ENCODE results near the gene OSCAR.
A peak's percentile ranks its signal among the peaks of the same experiment; 100 is the strongest.
"Not testable (repeated sequence)": the region's sequence is repeated elsewhere in the genome, so short reads cannot be mapped to it uniquely, and the experiment has no call there.

OSCAR gene

DNA sequence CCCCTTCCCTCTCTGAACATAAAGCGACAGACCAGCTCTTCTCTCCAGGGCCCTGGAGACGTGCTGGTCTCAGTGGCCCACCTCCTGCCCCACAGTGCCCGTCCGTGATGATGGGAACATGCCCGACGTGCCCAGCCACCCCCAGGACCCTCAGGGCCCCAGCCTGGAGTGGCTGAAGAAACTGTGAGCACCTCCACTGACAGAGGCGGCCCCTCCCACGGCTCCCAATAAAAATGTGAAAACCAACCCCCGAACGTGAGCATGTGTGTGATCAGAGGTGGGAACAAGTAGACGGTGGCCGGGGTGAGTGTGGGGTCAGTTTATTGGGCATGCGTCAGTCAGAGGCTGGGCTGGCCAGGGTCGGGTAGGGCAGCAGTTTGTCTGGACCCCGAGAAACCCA, 6.1 kb upstream of the OSCAR start:
- Mint-ChIP-seq H3K9me3 (no peaks in the 10 kb centered on the region), H3K27ac (peak overlapping the region; percentile 60), H3K27me3 (ENCODE audit: low read depth, poor library complexity) (no peaks in the 10 kb centered on the region), H3K4me1 (peaks cover 27% of the 10 kb centered on the region), H3K36me3 (ENCODE audit: low read depth) (peaks cover 34% of the 10 kb centered on the region), H3K4me3 (no peak overlapping the region)
- DNase-seq, result no peak
- TF ChIP-seq, protein P1, sequence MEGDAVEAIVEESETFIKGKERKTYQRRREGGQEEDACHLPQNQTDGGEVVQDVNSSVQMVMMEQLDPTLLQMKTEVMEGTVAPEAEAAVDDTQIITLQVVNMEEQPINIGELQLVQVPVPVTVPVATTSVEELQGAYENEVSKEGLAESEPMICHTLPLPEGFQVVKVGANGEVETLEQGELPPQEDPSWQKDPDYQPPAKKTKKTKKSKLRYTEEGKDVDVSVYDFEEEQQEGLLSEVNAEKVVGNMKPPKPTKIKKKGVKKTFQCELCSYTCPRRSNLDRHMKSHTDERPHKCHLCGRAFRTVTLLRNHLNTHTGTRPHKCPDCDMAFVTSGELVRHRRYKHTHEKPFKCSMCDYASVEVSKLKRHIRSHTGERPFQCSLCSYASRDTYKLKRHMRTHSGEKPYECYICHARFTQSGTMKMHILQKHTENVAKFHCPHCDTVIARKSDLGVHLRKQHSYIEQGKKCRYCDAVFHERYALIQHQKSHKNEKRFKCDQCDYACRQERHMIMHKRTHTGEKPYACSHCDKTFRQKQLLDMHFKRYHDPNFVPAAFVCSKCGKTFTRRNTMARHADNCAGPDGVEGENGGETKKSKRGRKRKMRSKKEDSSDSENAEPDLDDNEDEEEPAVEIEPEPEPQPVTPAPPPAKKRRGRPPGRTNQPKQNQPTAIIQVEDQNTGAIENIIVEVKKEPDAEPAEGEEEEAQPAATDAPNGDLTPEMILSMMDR (IDR thresholded peaks at IDR 0.05), result no peak

DNA sequence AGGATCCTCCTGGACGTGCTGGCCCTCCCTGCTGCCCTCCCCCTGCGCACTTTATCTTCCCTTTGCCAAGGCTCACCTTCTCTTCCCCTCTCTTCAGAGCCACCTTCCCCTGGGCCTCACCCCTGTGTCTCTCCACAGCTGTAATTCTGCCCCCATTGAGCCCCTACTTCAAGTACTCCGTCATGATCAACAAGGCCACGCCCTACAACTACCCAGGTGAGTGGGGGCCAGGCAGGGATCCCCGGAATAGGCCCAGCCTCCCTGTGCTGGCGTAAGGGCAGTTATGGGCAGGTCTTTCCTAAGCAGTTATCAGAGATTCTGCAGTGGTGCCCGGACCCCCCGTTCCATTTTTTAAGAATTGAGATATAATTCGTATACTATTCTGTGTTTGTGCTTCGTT, 5.2 kb upstream of the OSCAR start:
- H3K4me3 Mint-ChIP-seq, result peak overlapping the region; percentile 15
- no peak for DNase-seq
- TF ChIP-seq, protein P1 (IDR thresholded peaks at IDR 0.05), result no peak
- no peaks in the 10 kb centered on the region for H3K27me3 Mint-ChIP-seq (ENCODE audit: low read depth, poor library complexity)
- H3K9me3 Mint-ChIP-seq, result no peaks in the 10 kb centered on the region
- H3K27ac Mint-ChIP-seq, result peak overlapping the region; percentile 66
- H3K36me3 Mint-ChIP-seq (ENCODE audit: low read depth), result peaks cover 31% of the 10 kb centered on the region
- peaks cover 27% of the 10 kb centered on the region for H3K4me1 Mint-ChIP-seq

DNA sequence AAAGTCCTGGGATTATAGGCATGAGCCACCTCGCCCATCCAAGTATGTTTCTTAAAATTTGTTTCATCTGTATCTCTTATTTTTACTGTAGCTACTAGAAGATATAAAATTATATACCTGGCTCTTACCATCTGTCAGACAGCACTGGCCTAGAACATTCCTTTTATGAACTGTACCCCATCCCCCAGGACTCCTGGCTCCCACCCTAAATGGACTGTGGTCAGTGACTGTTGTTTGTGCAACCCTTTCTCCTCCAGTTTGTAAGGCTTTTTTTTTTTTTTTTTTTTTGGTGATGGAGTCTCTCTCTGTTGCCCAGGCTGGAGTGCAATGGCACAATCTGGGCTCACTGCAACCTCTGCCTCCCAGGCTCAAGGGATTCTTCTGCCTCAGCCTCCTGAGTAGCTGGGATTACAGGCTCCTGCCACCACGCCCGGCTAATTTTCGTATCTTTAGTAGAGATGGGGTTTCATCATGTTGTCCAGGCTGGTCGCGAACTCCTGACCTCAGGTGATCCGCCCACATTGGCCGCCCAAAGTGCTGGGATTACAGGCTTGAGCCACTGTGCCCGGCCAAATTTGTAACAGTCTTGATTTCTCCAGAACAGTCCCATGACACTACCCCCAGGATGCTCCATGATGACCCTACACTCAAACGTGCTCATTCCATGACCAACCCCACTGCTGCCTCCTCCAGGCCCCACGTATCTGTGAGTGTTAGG, 4.6 kb upstream of the OSCAR start:
- peaks cover 4% of the 10 kb centered on the region for H3K27me3 Mint-ChIP-seq (ENCODE audit: low read depth, poor library complexity)
- DNase-seq, result no peak
- peaks cover 27% of the 10 kb centered on the region for H3K4me1 Mint-ChIP-seq
- H3K4me3 Mint-ChIP-seq, result peak overlapping the region; percentile 98
- TF ChIP-seq, protein P1 (IDR thresholded peaks at IDR 0.05), result no peak
- peak overlapping the region; percentile 66 for H3K27ac Mint-ChIP-seq
- H3K9me3 Mint-ChIP-seq, result no peaks in the 10 kb centered on the region
- H3K36me3 Mint-ChIP-seq (ENCODE audit: low read depth), result peaks cover 26% of the 10 kb centered on the region

DNA sequence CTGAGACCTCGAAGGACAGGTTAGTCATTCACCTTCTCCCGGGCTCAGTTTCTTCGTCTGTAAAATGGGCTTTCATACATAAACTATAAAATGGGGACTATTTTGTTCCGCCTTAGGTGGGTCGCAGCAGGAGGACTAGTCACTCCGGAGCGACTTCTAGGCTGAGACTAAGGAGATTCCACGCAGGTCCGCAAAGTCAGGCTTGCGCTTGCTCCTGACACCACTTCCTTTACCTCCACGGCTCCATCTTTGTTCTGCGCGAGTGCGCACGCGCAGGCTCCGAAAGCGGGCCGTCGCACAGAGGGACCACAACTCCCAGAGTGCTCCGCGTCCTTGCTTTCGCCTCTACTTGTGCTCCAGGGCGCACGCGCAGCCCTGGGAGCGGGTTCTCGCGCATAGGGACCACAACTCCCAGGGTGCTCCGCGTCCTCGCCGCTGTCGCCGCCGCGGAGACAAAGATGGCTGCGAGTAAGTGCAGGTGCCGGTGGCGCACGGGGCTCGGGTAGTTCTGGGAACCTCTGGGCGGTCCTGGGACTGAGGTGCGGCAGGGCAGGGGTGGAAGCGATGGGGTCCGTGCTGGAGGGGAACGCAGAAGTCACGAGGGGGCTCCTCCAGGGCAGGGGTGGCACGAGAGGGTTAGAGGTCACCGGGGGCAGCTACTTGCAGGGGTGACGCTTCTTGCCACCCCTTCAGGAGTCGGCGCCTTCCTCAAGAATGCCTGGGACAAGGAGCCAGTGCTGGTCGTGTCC, 2.0 kb upstream of the OSCAR start, which contains the start of gene NDUFA3:
NDUFA3 (plus strand) TSS at position 435 of the 749 bp plus-strand sequence; CDS start at position 459, 24 bp downstream.
- H3K36me3 Mint-ChIP-seq (ENCODE audit: low read depth), result peaks cover 22% of the 10 kb centered on the region
- peak; percentile 95 for DNase-seq
- H3K27me3 Mint-ChIP-seq (ENCODE audit: low read depth, poor library complexity), result peaks cover 27% of the 10 kb centered on the region
- H3K4me1 Mint-ChIP-seq, result peaks cover 27% of the 10 kb centered on the region
- no peak within 1 kb of the TSS for H3K27ac Mint-ChIP-seq
- no peaks in the 10 kb centered on the region for H3K9me3 Mint-ChIP-seq
- TF ChIP-seq, protein P1 (IDR thresholded peaks at IDR 0.05), result no peak
- H3K4me3 Mint-ChIP-seq, result peak within 1 kb of the TSS; percentile 98

DNA sequence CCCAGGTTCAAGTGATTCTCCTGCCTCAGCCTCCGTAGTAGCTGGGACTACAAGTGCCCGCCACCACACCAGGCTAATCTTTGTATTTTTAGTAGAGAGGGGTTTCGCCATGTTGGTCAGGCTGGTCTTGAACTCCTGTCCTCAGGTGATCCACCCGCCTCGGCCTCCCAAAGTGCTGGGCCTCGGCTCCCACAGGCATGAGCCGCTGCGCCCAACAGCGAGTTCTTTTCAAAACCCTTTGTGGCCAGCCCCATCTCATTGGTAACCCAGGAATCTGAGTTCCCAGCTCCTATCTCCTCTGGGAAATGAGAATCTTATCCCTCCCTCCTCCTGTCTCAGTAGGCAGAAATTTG, 724 bp downstream of the OSCAR start:
- not testable (repeated sequence) for H3K9me3 Mint-ChIP-seq; H3K36me3 Mint-ChIP-seq (ENCODE audit: low read depth); DNase-seq; H3K4me3 Mint-ChIP-seq; H3K27ac Mint-ChIP-seq
- peaks cover 19% of the 10 kb centered on the region for H3K4me1 Mint-ChIP-seq
- peaks cover 54% of the 10 kb centered on the region for H3K27me3 Mint-ChIP-seq (ENCODE audit: low read depth, poor library complexity)

DNA sequence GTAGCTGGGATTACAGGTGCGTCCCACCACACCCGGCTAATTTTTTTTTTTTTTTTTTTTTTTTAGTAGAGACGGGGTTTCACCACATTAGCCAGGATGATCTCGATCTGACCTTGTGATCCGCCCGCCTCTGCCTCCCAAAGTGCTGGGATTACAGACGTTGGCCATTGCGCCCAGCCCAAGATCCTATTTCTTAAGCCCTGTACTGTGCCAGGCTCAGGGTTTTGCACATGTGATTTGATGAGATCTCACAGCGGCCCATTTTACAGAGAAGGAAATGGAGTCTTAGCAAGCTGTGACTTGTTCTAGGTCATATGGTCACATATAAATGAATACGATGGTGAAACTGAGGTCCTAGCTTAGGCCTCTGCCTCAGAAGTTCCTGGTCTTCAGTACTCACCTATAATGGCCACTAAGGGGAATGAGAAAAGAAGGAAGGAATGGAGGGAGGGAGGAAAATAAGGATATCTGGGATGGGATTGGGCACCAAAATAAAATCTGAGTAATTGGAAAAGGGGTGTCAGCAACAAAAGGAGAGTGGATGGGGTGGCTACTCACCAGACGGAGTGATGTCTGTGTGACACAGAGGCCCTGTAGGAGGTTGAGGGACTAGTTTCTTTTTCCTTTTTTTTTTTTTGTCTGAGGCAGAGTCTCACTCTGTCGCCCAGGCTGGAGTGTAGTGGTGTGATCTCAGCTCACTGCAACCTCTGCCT, 1.3 kb downstream of the OSCAR start:
- peaks cover 5% of the 10 kb centered on the region for H3K9me3 Mint-ChIP-seq

More for the DNA sequence above, 1.3 kb downstream of the OSCAR start:
- Mint-ChIP-seq H3K4me3 (no peak overlapping the region), H3K27me3 (ENCODE audit: low read depth, poor library complexity) (peaks cover 60% of the 10 kb centered on the region), H3K4me1 (peaks cover 19% of the 10 kb centered on the region), H3K36me3 (ENCODE audit: low read depth) (no peaks in the 10 kb centered on the region), H3K27ac (no peak overlapping the region)
- TF ChIP-seq, protein P1 (IDR thresholded peaks at IDR 0.05), result no peak
- DNase-seq, result no peak
